HG03439 (cell line): ENCODE measurements around the gene ANKRD16.

Experiments
- ATAC-seq: cut with Tn5 transposase; IDR thresholded peaks from one replicate; pipeline ENCODE4 v1.9.1; 2021; ENCODE audit warnings: mild to moderate bottlenecking, moderate library complexity; ENCODE audit not compliant: unreplicated experiment

ANKRD16 gene

GRCh38 chr10:5904227-5904626 is 14.5 kb upstream of the ANKRD16 start:
- ATAC-seq, result peak; percentile 92

- ATAC-seq, result no peak
These were observed 13.9 kb upstream of the ANKRD16 start for GRCh38 chr10:5903563-5903962.

GRCh38 chr10:5902511-5903274 is 13.0 kb upstream of the ANKRD16 start:
- no peak for ATAC-seq

- no peak for ATAC-seq
These were observed 10.6 kb upstream of the ANKRD16 start for GRCh38 chr10:5900247-5900646.

GRCh38 chr10:5898163-5898562 is 8.5 kb upstream of the ANKRD16 start:
- no peak for ATAC-seq

GRCh38 chr10:5897504-5897903 is 7.8 kb upstream of the ANKRD16 start:
- no peak for ATAC-seq

GRCh38 chr10:5897053-5897340 is 7.3 kb upstream of the ANKRD16 start:
- ATAC-seq, result no peak

GRCh38 chr10:5896208-5897052 is 6.7 kb upstream of the ANKRD16 start:
- no peak for ATAC-seq

GRCh38 chr10:5895804-5896203 is 6.1 kb upstream of the ANKRD16 start:
- peak; percentile 55 for ATAC-seq

GRCh38 chr10:5895365-5895764 is 5.7 kb upstream of the ANKRD16 start:
- no peak for ATAC-seq

- ATAC-seq, result no peak
These were observed 5.2 kb upstream of the ANKRD16 start for GRCh38 chr10:5894873-5895272.

GRCh38 chr10:5894403-5894802 is 4.7 kb upstream of the ANKRD16 start:
- ATAC-seq, result no peak

- ATAC-seq, result no peak
These were observed 3.6 kb upstream of the ANKRD16 start for GRCh38 chr10:5893321-5893720.

GRCh38 chr10:5892007-5892406 is 2.3 kb upstream of the ANKRD16 start:
- ATAC-seq, result no peak

GRCh38 chr10:5891009-5891408 is 1.3 kb upstream of the ANKRD16 start:
- ATAC-seq, result no peak

GRCh38 chr10:5890452-5890915 is 791 bp upstream of the ANKRD16 start:
- peak; percentile 2 for ATAC-seq

GRCh38 chr10:5888843-5889623 is 660 bp downstream of the ANKRD16 start:
- peak; percentile 31 for ATAC-seq

GRCh38 chr10:5888351-5888750 is 1.3 kb downstream of the ANKRD16 start:
- ATAC-seq, result no peak

- ATAC-seq, result no peak
These were observed 2.1 kb downstream of the ANKRD16 start for GRCh38 chr10:5887641-5888040.

- no peak for ATAC-seq
These were observed 2.7 kb downstream of the ANKRD16 start for GRCh38 chr10:5887029-5887428.

GRCh38 chr10:5885619-5886018 is 4.1 kb downstream of the ANKRD16 start:
- no peak for ATAC-seq
